Endometrial microvascular endothelial cells (primary cell): ENCODE results near the gene BUD13. TPM values are rescaled to one million over a fixed set of nuclear protein-coding genes. Genes with fewer than 3 reads are reported as not detected.

ENCODE experiments used
- in situ Hi-C: cut with HindIII; loops from 2 replicates; pipeline ENCODE4 v1.10.0; 2017; ENCODE audit warnings: low sequenced_read_pairs, low pct_unique_long_range_greater_than_20kb; ENCODE audit errors: inconsistent ontology term
- total RNA-seq: library from RNA; depleted of rRNA; stranded (reverse); fragments of >200 nt; gene quantifications from one replicate; pipeline ENCODE4 v1.2.3, GENCODE V29; 2015; ENCODE audit errors: inconsistent ontology term

Gene BUD13
- total RNA-seq, 1 donor from 2014 or later: 16.7 TPM

- in situ Hi-C loops: no loop called here
Measured at GRCh38 chr11:116727990-116728389, 44.8 kb downstream of the BUD13 start.

GRCh38 chr11:116725434-116726221 is 47.2 kb downstream of the BUD13 start:
- in situ Hi-C loops: no loop called here

- in situ Hi-C loops: no loop called here
Measured at GRCh38 chr11:116724813-116725212, 48.0 kb downstream of the BUD13 start.

GRCh38 chr11:116723511-116723910 is 49.3 kb downstream of the BUD13 start:
- in situ Hi-C loops: no loop called here

GRCh38 chr11:116721988-116722387 is 50.8 kb downstream of the BUD13 start:
- in situ Hi-C loops: no loop called here

- in situ Hi-C loops: no loop called here
Measured at GRCh38 chr11:116720895-116721294, 51.9 kb downstream of the BUD13 start.

GRCh38 chr11:116718955-116719501 is 53.8 kb downstream of the BUD13 start:
- in situ Hi-C loops: no loop called here

GRCh38 chr11:116716621-116717020 is 56.2 kb downstream of the BUD13 start:
- in situ Hi-C loops: no loop called here

- in situ Hi-C loops: no loop called here
Measured at GRCh38 chr11:116715383-116715782, 57.4 kb downstream of the BUD13 start.

GRCh38 chr11:116714902-116715301 is 57.9 kb downstream of the BUD13 start:
- in situ Hi-C loops: no loop called here

- in situ Hi-C loops: no loop called here
Measured at GRCh38 chr11:116712428-116712827, 60.4 kb downstream of the BUD13 start.

GRCh38 chr11:116710762-116711161 is 62.0 kb downstream of the BUD13 start:
- in situ Hi-C loops: no loop called here

- in situ Hi-C loops: no loop called here
Measured at GRCh38 chr11:116710001-116710674, 62.6 kb downstream of the BUD13 start.

- in situ Hi-C loops: no loop called here
Measured at GRCh38 chr11:116707746-116708145, 65.0 kb downstream of the BUD13 start.

- in situ Hi-C loops: no loop called here
Measured at GRCh38 chr11:116707161-116707629, 65.6 kb downstream of the BUD13 start.

- in situ Hi-C loops: no loop called here
Measured at GRCh38 chr11:116703421-116703820, 69.4 kb downstream of the BUD13 start.

- in situ Hi-C loops: no loop called here
Measured at GRCh38 chr11:116702772-116703385, 69.9 kb downstream of the BUD13 start.

- in situ Hi-C loops: no loop called here
Measured at GRCh38 chr11:116701876-116702275, 70.9 kb downstream of the BUD13 start.

- in situ Hi-C loops: no loop called here
Measured at GRCh38 chr11:116701297-116701801, 71.4 kb downstream of the BUD13 start.
